Measurements from ENCODE around the gene DEPP1.
A peak's percentile ranks its signal among the peaks of the same experiment; 100 is the strongest.

DEPP1 gene

DNA sequence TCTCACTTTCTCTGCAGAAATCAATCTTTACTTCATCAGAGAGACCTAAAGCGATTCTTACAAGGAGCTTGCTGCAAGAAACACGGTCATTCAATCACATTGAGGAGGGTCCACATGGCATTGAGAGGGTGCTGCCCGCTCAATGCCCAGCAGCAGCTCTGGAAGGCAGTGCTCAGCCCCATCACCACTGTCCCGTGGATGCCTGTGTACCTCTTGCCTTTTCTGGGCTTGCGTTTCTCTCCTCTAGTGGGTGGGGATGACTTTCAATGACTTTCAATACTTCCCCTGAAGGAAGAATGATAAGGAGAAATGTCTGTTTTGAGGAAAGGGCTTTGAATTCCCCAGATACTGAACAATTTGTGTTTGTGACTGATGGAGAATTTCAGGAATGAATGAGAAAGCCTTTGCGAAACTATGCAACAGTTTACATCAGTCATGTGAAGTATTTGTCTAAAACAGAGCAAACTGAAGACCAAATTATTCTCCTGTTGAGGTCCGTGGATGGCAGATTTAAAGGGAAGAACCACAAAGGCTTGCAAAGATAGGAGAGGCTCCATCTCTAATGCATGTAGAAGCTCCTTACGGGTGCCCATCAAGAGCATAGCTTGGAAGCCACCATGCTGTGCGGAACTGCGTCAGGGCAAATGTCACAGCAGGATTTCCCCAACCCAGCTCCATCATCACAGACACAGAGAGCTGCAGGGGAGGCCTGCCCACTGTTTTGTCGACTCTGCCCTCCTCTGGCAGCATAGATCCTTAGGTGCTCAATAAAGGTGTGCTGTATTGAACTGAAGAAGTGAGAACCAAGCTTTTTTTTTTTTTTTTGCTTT, 15.5 kb upstream of the DEPP1 start:
- DNase-seq (ENCODE audit: low spot score), result no peak

DNA sequence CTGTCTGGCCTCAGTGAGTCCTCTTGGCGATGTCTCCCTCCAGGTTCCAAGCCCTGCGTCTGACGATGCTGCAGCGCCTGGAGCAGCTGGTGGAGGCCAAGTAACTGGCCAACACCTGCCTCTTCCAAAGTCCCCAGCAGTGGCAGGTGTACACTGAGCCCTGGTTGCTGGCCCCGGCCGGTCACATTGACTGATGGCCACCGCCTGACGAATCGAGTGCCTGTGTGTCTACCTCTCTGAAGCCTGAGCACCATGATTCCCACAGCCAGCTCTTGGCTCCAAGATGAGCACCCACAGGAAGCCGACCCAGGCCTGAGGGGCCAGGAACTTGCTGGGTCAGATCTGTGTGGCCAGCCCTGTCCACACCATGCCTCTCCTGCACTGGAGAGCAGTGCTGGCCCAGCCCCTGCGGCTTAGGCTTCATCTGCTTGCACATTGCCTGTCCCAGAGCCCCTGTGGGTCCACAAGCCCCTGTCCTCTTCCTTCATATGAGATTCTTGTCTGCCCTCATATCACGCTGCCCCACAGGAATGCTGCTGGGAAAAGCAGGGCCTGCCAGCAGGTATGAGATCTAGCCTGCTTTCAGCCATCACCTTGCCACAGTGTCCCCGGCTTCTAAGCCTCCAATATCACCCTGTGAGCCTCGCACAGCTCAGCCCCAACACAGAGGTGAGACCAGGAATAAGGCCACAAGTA, 14.8 kb upstream of the DEPP1 start:
- no peak for DNase-seq (ENCODE audit: low spot score)

DNA sequence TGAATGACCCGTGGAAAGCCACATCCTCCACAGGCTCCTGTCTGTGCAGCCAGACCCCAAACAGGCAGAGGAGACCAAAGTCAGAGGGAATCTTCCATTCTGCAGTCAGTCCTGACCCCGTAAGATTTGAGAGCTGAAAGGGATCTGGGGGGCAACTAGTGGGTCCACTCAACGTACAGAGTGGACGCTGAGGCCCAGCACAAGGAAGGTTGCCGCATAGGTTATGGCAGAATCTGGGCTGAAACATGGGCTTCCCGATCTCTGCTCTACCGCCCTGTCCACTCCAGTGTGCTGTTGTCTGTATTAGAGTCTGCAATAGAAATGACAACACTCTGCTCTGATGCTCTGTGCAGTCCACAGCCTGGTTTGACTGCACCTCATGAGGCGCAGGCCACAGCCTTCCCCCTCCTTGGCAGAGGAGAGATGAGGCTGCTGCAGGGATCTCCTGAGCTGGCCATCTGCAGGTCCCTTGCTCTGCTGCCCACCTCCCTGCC, 14.2 kb upstream of the DEPP1 start:
- DNase-seq (ENCODE audit: low spot score), result no peak

DNA sequence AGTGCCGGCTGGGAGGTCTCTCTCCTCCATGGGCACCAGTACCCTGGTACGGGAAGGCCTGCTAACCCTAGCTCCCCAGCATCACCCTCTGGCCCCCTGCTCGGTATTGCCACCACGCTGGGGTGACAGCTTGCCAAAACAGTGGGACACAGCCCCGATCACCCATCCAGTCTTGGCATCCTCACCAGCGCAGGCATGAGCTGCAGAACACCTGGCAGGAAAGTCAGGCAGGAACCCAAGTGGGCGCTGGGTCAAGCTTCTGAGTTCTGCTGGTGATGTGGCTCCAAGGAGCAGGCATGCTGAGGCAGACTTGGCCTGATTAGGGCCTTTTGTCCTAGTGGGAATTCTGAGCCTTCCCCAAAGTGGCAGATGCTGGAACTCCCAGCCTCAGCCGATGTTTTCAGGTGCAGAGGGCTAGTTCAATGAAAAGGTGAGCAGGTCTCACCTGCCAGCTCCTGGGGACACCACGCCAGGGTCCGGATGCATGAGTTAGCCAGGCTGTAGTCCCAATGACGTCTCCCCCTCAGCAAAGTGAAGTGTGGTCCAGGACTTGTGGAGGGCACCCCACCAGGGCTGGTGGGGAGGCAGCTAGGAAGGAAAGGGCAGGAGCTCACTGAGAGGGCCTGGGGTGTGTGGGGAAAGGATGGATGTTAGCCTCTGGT, 13.6 kb upstream of the DEPP1 start:
- no peak for DNase-seq (ENCODE audit: low spot score)

DNA sequence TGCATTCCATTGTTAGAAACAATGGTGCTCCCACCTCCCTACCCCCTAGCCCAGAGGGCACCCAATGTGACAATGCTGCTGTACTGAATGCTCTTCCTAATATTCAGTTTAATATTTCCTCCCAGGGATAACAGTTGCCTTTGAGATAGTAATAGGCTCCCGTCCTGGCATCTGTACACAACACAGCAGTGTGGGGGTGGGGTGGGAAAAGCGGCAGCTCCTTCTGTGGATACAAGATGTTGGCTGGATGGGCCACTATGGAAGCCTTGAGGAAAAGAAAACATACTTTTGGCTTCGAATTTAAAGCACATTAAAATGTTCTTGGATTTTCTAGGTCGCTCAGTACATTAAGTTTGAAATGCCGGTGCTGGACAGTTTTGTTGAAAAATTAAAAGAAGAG, 13.0 kb upstream of the DEPP1 start:
- DNase-seq (ENCODE audit: low spot score), result no peak

DNA sequence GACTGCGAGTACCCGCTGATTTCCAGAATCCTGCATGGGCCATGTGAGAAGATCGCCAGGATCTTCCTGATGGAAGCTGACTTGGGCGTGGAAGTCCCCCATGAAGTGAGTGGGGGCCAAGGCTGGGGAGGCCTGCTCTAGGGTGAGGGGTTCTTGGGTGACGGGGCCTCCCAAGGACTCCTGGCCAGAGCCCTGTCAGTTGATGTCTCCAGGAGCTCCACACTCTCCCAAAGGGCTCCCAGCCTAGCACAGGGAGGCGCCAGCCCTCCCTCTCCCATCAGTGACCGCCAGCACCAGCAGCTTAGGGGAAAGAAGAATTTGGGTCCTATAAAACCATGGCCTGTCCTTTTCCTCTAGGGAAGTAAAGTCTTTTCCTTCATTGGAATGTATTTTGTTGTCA, 12.4 kb upstream of the DEPP1 start:
- DNase-seq (ENCODE audit: low spot score), result no peak

DNA sequence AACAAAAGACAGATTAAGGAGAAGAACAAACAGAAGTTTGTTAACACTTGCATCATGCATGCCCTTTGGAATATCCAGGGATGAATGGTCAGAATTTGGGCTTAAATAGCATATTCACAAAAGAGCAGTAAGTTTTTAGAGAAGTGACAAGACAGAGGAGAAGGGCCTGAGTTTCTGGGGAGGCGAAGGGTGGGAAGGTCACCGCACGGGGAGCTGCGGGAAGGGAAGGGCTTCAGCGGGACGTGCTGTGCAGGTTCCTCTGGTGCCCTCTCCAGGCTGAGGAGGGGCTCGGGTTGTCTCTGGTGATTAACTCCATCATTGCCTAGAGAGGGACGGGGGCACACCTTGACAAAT, 11.7 kb upstream of the DEPP1 start:
- no peak for DNase-seq (ENCODE audit: low spot score)

DNA sequence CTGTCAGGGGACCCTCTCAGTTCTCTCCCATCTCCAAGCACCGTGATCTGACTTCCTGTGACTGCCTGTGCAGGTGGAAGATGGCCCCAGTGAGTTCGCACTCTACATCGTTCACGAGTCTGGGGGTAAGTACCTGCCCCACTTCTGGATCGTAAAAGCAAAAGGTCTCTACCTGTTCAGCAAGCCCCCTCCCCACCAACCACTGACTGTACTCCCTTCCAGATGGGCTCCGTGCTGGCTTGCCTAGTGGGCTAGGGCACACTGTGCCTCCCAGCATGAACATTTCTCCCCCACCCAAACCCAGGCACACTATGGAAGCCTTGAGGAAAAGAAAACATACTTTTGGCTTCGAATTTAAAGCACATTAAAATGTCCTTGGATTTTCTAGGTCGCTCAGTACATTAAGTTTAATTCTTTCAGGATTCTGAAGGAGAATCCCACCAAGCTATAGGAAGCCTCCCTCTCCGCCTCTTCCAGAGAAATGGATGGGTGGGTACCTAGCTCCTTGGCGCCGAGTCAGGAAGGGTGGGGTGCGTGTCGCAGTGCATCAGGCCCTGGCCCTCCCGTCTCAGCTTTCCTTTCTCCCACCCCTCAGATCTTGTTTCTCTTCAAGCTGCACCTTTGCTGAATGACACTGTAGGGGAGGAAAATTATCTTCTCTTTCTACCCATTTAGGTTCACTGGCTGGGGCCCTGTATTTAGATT, 11.1 kb upstream of the DEPP1 start:
- DNase-seq (ENCODE audit: low spot score), result no peak

DNA sequence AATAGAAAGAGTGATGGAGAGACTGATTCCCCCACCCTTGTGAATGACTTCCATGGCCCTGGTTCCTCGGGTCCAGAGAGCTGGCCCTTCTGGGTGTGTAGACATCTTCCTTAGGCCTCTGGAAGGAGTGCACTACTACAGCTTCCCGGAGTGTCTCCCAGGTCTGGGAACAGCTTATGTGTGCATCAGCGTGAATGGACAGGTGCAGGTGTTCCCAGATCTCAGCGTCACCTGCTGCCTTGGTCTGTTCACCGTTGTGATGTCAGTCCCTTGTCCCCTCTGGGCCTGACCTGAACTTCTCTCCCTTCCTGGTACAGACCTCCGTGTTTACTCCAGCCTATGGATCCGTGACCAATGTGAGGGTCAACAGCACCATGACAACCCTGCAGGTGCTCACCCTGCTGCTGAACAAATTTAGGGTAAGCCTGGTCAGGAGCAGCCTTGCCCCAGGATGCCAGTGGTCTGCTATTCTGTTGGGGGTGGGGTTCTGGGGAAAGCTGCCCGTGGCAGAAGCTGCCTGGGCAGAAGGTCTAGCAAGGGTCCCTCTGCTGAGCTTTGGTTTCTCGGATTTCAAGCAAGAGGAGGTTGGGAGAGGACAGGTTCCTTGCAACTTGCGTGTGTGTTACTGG, 10.5 kb upstream of the DEPP1 start:
- no peak for DNase-seq (ENCODE audit: low spot score)

DNA sequence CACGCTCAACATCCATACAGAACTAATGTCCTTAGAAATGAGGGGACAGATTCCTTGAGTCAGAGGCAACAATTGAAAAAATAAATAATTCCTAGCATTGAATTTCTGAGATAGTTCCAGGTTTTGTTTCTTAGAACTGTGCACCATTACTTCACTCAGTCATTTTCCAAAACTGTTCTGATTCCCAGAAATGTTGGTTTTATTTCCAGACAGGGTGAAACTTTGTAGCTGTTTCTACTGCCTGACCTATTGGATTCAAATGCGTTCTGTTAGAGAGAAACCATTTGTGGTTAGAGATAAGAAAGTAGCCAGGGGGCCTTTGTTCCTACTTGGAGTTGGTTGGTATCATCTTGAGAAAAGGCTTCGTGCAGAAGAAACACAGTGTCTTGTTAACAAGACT, 8.1 kb upstream of the DEPP1 start:
- DNase-seq (ENCODE audit: low spot score), result no peak

DNA sequence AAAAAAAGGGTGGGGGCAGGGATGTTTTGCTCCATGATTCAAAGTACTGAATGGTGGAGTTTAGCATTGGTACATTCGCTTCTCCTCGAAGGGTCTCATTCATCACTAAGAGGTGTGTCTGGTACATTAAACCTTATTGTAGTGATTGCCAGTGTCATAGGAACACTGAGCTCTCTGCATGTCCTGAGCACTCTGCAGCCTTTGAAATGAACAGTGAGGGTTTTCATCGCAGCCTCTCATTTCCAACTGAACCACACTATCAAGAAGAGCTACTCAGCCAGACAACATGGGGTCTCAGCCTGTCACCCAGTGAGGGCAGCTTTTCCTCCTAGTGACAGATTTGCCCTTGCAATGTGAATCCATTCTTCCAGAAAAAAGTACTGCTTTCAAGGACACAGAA, 7.6 kb upstream of the DEPP1 start:
- no peak for DNase-seq (ENCODE audit: low spot score)

DNA sequence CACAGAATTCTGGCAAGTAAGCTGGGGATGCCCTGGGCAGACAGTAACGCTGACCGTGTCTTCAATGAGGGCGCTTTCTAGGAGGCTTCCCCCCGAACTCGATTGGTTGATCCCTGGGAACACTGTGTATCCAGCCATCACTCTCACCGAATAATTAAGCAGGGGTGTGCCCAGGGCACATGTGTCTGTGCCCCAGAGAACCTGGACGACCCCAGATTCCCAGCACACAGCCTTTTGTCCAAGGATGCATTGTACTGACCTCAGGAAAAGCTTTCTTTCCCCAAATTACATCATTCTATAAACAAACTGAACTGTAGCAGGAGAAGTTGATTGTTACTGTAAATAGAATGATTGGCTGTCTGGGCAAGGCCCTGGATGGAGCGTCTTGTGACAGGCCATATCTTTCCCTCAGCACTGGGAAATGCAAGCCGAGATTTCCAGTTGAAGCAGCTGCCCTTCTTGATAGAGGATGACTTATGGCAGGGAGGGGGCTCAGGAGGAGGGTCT, 6.6 kb upstream of the DEPP1 start:
- DNase-seq (ENCODE audit: low spot score), result no peak

DNA sequence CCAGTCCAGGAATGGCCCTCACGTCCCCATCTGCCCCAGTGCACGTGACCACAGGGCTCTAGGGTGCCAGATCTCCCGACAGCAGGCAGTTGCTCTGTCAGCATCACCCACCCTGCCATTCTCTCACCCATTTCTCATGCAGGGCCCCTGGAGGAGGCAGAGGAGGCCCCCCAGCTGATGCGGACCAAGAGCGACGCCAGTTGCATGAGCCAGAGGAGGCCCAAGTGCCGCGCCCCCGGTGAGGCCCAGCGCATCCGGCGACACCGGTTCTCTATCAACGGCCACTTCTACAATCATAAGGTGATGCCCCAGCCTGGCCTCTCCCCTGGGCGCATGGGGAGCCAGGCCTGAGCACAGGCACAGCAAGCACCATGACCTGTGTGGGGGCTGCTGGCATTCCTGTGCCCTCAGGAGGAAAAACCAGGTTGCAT, 6.1 kb upstream of the DEPP1 start:
- no peak for DNase-seq (ENCODE audit: low spot score)

DNA sequence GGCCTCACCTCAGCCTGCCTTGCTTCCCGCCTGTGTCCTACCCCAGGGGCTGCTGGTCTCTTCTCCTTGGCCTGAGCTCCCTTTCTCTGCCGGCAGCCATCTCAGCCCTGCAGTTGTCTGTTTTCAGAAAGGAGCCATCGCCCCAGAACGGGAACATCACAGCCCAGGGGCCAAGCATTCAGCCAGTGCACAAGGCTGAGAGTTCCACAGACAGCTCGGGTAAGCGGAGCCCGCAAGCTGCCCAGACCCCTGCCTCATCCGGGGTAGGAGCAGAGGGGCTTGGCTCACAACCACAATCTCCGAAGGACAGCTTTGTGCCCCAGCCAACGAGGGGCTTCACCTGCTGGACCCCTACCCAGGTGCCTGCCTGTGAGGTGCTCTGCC, 5.3 kb upstream of the DEPP1 start:
- no peak for DNase-seq (ENCODE audit: low spot score)

DNA sequence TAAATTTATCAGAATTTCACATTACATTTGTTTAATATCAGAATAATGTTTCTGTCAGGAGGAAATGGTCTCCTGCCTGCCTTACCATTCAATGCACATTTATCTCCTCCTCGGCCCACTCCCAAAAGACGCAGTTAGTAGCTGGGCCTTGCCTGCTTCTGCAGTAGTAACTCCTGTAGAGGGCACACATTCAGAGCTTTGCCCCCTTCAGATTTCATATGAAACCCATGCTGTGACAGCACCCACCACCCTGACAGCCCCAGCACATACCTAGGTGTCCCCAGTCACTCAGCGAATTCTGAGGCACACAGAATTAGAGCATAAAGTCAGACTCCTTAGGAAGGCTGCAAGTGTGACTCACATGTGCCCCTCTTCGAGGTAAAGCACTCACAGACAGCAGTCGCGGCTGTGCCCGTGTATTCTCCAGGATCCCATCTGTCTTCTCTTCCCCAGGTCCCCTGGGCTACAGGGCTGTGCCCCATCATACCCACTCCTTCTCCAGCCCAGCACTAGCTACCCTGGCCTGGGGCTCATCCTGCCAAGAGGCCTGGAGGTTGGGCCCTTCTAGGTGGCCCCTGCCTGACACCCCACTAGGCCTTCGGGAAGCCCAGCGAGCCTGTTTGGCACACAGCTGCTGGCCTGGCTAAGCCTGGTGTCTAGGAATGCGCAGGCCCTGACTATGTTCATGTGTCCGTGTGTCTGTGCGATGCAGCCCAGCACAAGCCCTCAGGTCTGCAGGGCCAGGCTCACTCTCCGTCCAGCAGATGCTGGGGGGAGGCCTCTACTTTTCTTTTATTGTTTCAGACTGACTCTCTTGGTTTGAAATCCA, 4.7 kb upstream of the DEPP1 start:
- no peak for DNase-seq (ENCODE audit: low spot score)

DNA sequence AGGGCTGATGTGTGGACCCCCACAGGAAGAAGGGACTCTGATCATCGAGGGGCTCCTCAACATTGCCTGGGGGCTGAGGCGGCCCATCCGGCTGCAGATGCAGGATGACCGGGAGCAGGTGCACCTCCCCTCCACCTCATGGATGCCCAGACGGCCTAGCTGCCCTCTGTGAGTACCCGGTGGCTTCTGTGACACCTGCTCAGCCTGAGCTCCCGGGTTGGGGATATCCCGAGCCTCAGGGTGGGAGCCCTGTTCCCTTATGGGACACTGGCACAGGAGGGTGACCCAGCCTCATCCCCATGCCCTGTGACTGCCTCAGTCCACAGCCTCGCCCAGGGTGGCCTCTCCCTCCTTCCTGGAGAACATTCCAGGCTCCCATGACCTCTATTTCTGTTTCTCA, 3.9 kb upstream of the DEPP1 start:
- no peak for DNase-seq (ENCODE audit: low spot score)

DNA sequence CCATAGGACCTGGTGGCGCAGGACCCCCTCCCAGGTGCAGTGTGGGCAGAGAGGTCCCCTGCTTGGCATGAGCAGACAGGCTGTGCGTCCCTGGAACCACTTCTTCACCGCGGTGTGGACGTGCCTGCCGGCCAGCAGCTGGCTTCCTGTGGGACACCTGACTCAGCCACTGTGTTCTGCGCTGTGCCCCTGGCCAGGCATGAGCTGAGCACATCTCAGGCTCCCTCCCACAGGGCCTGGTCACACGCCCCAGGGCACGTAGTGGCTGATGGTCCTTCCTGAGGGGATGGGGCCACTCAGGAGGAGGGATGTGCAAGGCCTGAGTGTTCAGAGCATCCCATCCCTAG, 3.5 kb upstream of the DEPP1 start:
- peak; percentile 65 for DNase-seq (ENCODE audit: low spot score)

DNA sequence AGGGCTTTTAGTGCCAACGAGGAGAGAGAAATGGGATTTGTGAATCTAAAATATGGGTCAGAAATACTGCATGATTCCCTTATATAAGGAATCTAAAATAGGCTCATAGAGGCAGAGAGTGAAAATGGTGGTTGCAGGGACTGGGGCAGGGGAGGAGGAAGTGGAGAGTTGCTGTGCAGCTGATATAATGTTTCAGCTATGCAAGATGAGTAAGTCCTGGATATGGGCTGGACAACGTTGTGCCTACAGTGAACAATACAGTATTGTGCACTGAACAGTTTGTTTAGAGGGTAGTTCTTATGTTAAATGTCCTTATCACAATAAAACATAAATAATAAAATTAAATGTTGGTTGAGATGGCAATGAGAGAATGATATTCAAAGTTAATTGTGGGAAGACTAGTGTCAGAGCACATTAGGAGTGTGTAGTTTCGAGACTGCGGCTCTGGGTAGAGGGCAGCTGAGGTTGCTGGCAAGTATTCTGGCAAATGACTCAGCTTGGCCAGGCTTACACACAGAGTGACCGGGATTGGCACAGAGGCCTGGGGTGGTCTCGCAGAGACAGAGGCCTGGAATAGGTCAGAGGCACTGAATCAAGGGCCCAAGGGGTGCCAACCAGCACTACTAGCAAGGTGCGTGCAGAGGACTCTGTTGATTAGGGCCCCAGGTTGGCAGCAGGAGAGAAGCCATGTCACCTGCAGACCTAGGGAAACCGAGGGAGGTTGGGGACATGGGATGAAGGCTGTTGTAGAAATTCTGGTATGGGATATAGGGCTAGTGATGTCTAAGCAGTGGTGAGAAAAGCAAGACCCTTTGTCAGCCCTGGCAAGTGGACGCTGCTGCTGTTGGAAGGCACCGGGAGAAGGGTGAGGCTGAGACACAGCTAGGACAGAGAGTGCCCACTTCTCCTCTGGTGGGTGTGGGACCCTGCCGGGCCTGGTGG, 2.8 kb upstream of the DEPP1 start:
- peak; percentile 91 for DNase-seq (ENCODE audit: low spot score)

DNA sequence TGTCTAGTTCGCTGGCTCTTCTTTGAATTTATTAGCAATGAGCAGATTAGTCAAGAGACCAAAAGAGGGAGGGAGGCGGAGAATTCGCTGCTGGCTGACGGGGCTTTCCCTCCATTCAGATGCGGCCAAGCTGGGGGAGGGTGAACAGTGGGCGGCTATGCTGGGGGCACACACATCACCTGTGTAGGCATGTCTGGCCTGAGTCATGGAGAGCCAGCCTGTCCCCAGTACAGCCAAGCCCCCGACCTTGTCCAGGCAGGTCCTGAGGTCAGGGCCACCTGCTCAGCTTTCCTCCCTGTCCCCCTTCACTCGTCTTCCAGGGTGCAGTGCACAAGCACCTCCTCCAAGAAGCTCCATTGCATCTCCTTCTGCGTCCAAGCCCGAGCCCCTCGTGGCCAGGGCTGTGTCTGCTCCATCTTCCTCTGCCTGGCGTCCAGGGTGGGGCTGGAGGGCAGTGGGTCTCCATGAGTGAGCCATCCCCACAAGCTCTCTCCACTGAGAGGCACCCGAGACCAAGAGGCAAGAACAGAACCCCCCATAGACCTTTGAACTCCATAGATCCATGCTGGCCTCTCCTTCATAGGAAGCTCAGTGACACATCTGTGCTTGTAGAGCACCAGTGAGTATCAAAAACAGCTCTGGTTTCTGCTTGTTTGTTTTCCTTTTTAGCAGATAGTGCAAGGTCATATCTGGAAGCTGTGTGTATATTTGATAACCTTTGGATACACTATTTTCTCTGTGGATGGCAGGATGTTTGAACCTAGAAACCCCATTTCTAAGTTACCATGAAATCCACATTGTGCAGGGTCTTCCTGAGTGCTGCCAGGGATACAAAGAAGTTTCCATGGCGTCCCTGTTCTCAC, 1.9 kb upstream of the DEPP1 start:
- peak; percentile 27 for DNase-seq (ENCODE audit: low spot score)
